ENCODE measurements around the gene DNAAF1.

Gene DNAAF1

GRCh38 chr16:84124257-84125073, 20.6 kb upstream of the DNAAF1 start:
- DNase-seq, result no peak

GRCh38 chr16:84131117-84131516, 14.0 kb upstream of the DNAAF1 start:
- no peak for DNase-seq

DNA sequence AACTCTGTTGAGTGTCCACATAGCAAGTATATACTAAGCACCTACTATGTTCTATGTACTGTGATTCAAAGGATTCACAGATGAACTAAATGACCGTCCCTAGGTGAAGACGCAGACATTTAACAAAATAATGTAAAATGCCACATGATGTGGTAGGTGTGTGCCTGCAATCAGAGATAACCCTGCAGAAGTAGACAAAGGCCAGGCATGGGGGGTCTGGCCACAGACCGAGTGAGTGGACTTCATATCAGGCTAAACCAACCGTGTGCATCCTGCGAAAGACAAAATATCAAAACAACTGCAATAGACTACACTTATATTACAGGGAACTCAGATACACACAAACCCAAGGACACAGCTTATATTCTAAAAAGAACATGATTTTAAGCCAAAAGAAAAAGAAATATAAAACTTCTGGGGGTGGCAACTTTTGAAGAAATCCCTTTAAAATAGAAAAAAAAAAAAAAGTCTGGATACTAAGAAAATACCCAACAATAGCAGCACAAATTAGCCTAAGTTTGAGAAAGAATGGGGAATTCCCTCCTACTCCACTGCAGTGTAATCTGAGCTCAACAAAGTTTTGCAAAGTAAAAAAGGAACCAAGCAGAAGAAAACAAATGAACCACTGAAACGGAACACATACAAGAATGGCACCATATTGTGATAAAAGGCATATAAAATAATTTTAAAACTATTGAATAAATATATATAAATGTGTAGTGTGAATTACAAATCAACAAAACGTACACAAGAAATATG, 12.4 kb upstream of the DNAAF1 start:
- DNase-seq, result no peak

DNA sequence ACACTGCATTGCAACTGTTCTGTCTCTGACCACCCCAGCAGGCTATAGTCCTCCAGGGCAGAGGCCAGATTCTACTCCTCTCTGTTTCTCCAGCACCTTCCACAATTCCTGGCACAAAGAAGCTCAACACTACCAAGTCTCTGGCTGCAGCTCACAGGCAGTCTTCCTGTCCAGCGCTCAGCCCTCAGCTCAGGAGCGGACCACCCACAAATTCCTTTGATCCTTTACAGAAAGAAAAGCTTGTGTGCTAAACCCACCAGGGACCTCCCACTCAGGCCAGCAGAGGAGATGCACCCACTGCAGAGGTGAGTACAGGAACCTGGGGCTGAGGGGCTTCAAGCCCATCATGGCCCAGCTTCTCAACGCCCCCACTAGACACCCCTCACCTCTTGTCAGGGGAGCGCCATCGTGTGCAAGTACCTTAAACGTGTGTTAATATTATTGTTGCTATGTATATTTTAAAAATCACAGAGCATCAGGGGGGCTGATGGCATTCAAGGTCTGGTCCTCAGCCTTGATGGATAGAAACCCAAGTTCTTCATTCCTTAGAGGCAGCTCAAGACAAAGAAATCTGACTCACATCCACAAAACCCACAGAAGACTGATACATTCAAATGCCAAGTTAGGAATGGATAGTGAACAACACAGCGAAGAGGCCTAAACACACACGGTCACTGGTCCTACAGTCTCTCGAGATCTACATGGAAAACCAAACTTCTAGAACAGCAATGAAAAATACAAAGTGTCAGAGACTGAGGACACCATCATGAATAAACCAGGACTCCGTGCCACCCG, 8.6 kb upstream of the DNAAF1 start:
- DNase-seq, result no peak

DNA sequence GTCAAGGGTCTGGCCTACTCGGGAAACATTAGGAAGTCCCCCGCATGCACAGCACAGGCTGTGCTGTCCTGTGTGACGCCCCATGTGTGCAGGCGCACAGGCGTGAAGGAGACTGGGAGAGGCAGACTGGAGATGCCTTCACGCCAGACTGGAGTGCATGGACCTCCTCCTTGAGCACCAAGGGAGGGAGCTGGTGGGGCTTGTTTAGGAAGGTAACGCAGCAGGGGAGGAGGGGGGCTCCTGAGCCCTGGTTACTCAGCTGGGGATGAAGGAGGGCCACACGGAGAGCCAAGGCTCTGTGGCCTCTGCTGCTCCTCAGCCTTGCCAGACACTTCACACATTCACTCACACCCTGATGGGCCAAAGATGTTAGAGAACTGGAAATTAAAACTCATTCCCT, 7.8 kb upstream of the DNAAF1 start:
- DNase-seq, result no peak

DNA sequence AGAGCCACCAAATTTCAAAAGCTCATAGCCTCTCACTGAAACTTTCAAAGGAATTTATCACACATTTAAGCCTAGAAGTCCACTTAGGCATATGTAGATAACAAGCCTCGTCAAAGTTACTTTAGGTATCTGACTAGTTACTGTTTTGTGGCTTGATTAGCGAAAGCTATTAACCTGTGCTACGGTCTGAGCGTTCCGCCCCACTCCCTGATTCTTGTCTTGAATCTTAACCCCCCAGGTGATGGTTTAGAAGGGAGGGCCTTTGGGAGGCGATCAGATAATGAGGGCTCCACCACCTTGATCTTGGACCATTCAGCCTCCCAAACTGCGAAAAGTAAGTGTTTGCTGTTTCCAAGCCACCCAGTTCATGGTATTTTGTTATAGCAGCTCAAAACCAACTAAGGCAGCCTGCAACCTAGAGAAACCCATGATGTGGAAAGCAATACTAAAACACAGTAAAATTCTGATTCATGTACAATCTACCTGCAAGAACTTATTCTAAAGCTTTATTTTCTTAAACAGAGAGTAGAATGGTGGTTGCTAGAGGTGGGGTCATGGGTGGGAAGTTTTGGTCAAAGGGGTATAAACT, 7.2 kb upstream of the DNAAF1 start:
- DNase-seq, result no peak

DNA sequence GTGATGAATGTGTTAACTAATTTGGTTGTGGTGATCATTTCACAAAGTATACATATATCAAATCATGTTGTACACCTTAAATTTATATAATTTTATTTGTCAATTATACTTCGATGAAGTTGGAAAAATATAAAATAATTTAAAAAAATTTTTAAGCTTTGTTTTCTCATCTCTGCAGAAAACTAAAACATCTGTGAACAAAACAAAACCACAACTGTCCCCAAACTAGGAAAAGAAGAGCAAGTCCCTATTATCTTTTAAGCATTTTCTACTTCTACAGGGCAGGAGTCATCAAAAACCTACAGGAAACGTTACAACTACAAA, 6.6 kb upstream of the DNAAF1 start:
- DNase-seq, result no peak

- no peak for DNase-seq
These were observed 6.1 kb upstream of the DNAAF1 start for GRCh38 chr16:84138824-84139627.

DNA sequence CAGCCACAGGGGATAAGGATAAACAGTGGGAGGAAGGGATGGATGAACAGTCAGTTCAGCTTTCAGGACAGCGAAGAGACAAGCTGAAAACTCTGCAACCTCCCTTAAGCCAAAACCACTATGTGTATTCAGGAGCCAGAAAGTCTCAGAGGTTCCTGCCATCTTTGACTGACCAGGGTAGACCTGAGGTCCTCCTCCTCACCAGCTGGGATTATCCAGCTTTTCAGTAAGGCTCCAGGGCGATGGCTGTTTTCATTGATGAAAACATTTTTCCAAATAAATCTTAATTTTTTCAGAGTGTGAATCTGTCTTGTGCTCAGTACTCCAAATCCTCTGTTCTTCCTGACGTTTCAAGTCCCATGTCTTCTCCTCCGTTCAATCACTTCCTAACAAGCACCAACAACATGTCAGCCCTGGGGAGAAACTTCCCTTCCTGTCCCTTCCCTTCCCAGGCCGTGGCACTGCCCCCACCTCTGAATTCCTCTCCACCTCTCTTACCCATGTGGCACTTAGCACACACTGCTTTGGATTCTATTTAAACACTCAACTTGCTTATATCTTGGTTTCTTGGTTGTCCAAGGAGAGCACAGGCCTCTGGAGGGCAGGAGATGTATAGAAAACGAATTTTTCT, 5.4 kb upstream of the DNAAF1 start:
- no peak for DNase-seq

GRCh38 chr16:84141143-84141670, 3.9 kb upstream of the DNAAF1 start:
- peak; percentile 52 for DNase-seq

GRCh38 chr16:84143081-84143480, 2.0 kb upstream of the DNAAF1 start:
- no peak for DNase-seq

DNA sequence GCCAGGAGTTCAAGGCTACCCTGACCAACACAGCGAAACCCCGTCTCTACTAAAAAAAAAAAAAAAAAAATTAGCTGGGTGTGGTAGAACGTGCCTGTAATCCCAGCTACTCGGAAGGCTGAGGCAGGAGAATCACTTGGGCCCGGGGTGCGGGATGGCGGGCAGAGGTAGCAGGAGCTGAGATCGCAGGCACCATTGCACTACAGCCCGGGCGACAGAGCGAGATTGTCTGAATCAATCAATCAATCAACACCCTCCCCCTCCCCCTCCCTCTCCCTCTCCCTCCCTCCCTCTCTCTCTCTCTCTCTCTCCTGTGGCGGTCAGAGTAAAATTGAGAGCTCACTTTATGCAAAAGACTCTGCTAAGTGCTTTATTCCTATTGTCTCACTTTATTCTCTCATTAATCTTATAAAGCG, 1.3 kb upstream of the DNAAF1 start:
- DNase-seq, result no peak

DNA sequence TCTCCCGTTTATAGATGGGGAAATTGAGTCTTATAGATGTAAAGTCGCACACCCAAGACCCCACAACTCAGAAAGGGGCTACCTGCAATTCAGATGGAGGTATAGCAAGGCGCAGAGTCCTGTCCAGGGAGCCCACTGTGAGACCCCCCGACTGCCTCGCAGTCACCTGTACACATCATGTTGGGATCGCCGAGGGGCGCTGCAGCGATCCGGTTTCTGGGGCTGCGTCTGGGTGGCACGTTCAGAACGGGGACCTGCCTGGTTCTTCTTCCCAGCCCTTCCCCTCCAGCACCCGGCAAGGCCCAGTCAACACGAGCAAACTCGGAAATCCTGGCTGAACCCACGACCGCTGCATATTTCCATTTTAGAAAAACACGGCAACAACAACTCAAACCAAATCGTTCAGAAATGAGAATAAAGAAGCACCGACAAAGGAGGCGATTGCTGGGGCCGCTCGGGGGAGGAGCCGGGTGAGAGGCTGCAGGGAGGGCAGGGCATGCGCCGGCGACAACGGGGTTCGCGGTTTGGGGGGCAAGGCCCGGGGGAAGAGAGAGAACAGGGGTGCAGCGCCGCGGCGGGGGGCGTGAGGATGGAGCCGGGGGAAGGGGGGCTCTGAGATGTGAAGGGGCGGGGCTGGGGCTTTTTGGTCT, 774 bp upstream of the DNAAF1 start:
- DNase-seq, result peak; percentile 49

- DNase-seq, result no peak
These were observed 5.8 kb downstream of the DNAAF1 start for GRCh38 chr16:84150926-84151325.

DNA sequence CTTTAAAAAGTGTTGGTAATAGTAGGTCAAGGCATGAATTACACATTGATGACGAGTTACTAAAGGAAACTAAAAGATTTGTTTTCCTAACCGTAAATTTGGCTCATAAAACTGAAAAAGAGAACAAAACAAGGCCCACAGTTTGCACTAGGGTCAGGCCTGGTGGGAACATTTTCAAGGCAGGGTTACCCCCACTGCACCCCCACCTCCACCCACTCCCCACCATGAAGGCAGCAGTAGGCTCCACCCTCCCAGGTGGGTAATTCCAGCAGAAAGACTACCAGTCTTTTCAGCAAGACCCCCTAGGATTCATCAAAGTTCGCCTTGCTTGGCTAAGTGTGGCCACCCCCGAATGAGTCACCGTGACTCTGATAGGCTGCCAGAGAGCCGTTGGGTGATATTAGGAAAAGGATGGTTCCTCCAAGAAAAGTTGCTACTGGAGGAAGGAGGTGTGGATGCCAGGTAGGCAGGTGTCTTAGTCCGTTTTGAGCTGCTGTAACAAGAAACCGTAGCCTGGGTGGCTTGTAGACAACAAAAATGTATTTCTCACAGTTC, 8.6 kb downstream of the DNAAF1 start:
- no peak for DNase-seq

GRCh38 chr16:84155226-84155625, 10.1 kb downstream of the DNAAF1 start:
- DNase-seq, result no peak

DNA sequence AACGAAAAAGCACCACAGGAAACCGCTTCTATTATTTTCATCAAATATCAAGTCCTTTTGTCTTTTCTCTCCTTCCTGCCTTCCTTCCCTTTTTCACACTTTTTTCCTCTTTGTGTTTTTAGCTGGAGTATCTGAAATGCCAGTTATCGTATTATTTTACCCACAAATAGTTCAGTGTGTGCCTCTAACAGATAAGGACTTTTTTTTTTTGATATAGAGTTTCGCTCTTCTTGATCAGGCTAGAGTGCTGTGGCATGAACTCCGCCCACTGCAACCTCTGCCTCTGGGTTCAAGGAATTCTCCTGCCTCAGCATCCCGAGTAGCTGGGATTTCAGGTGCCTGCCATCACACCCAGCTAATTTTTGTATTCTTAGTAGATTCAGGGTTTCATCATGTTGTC, 10.7 kb downstream of the DNAAF1 start:
- DNase-seq, result peak; percentile 74

DNA sequence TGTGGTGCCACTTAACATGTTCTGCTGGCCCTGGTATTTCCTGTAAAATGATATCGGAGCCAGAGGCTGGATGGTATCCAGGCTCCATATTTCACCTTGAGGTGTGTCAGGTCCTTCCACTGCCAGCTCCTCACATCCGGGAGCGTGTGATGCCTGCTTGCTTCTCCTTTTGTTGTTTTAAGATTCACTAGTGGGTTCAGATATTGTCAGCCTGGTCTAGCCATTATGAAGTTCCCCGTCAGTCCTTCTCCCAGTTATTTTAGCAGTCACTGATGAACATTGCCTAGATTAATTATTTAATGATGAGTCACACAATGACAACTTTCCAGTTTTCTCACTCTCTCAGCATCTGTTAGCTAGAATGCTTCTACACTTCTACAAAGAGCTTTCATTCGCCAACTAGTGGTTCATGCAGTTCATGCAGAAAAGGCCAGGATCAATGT, 11.3 kb downstream of the DNAAF1 start:
- DNase-seq, result peak; percentile 63

DNA sequence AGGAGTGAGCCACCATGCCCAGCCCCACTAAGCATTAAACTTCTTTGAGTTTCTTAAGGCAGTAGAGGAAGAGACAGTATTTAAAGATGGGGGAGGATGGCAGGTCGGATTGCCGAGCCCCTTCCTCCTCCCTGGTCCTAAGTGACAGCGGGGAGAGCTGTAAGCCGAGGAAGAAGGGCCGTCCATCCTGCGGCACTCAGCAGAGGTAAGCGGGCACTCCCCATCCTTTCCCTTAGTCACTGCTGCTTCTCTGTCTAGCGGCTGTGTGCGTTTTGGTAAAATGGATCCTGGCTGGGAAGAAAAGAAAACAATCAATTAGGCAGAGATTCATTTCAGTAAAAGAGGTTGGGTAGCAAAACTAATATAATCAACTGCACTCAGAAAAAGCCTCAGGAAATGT, 13.9 kb downstream of the DNAAF1 start:
- no peak for DNase-seq

DNA sequence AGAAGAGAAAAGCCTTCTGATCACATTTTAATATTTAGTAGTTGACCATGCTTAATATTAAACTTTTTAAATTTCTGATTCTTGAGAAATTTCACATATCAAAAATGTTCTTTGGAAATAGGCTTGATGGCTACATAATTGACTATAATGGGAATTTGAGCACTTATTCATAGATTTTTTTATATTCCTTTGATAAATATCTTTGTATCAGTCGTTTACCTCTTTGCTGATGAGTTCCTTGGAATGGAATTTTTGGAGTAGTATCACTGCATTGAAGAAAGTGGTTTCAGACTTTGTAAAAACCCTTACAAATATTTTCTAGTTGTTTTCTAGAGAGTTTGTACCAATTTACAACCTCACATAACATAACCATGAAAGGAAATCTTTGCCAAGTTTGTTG, 14.7 kb downstream of the DNAAF1 start:
- no peak for DNase-seq

DNA sequence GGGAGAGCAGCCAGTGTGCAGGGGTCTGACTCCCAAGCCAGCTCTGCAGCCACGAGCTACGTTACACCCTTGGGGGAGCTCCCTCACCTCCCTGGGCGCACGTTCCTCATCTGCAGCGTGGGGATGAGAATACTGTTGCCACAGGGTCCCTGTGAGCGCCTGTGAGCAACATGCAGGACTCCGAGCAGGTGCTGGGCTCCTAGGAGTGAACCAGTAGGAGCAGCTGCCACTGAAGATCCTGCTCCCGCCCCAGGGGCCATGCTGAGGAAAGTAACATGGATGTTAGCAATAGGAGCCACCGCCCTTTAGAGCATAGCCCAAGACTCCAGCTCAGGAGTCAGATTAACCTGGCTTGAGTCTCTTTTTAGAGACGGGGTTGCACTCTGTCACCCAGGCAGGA, 15.9 kb downstream of the DNAAF1 start:
- no peak for DNase-seq
